Esophagus squamous epithelium (tissue), 4 donors: ENCODE measurements around the gene FAM20A.

Source experiments
- POLR2A ChIP-seq, 4 donors: fragments of 450-650 bp; IDR thresholded peaks; one replicate each; pipeline ENCODE4 v1.6.1; 2017; ENCODE audit warnings: antibody characterized with exemption in 4 of 4, mild to moderate bottlenecking in 4 of 4, moderate library complexity in 3 of 4
- TF ChIP-seq, protein P1 (sequence below), 6 experiments: fragments of 450-650 bp in 4 of 6; fragments of 200-600 bp in 2 of 6; sonication (generic) in 2 of 6; IDR thresholded peaks; one replicate each; pipeline ENCODE4 v1.5.1; 2016 to 2019; ENCODE audit warnings: antibody characterized with exemption in 6 of 6, mild to moderate bottlenecking in 4 of 6, moderate library complexity in 4 of 6

DNA sequence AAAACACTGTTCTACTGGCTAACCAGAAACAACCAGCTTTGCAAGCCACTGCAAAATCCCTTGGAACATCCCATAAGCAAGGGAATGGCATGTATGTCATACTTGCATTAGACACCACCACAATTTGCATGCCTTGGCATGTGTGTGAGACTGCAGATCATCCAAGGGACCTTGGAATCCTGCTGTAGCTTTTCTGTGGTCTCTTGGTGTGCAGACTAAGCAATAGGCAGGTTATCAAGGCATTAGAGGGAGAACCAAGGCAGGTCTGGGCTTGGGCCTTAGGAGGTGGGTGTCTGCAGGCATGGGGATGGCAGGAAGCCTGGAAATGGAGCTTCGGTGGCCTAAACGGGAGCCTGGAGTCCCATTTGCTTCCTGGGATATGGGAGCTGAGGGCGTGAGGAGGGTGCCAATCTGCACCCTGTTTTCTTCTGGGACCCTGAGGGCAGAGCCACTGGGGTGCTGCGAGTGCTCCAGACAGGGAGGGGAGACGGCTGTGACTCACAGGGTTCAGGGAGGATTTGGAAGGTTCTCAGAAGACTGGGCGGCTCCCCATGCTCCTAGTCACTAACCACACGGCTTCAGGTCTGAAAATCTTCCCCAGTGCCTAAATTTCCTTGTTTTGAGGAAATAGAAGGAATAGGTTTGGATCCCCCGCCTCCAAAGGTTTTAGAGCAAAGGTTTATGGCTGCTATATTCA, 36.6 kb downstream of the FAM20A start:
- TF ChIP-seq, protein P1, sequence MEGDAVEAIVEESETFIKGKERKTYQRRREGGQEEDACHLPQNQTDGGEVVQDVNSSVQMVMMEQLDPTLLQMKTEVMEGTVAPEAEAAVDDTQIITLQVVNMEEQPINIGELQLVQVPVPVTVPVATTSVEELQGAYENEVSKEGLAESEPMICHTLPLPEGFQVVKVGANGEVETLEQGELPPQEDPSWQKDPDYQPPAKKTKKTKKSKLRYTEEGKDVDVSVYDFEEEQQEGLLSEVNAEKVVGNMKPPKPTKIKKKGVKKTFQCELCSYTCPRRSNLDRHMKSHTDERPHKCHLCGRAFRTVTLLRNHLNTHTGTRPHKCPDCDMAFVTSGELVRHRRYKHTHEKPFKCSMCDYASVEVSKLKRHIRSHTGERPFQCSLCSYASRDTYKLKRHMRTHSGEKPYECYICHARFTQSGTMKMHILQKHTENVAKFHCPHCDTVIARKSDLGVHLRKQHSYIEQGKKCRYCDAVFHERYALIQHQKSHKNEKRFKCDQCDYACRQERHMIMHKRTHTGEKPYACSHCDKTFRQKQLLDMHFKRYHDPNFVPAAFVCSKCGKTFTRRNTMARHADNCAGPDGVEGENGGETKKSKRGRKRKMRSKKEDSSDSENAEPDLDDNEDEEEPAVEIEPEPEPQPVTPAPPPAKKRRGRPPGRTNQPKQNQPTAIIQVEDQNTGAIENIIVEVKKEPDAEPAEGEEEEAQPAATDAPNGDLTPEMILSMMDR (IDR thresholded peaks at IDR 0.05) = no peak
- no peak for TF ChIP-seq POLR2A (IDR thresholded peaks at IDR 0.05)
